Brain microvascular endothelial cell (primary cell): ENCODE results near the gene KMT2C.
"Not testable (repeated sequence)": the region's sequence is repeated elsewhere in the genome, so short reads cannot be mapped to it uniquely, and the experiment has no call there.

Experiments used
- DNase-seq: peaks from one replicate; pipeline ENCODE4 v3.0.0-alpha.2; 2020
- H3K27ac ChIP-seq: fragments of 250-450 bp; sonication (Bioruptor Pico); 2 replicates; pipeline ENCODE4 v1.5.1; 2020; ENCODE audit warnings: mild to moderate bottlenecking, moderate library complexity
- H3K27me3 ChIP-seq: fragments of 250-450 bp; sonication (Bioruptor Pico); replicated peaks from 2 replicates; pipeline ENCODE4 v1.5.1; 2020; ENCODE audit warnings: mild to moderate bottlenecking
- H3K36me3 ChIP-seq: fragments of 250-450 bp; sonication (Bioruptor Pico); replicated peaks from 2 replicates; pipeline ENCODE4 v1.5.1; 2020; ENCODE audit warnings: mild to moderate bottlenecking
- H3K4me3 ChIP-seq: 2 replicates; pipeline ENCODE4 v1.5.1; 2011; ENCODE audit warnings: low read depth, mild to moderate bottlenecking, control low read depth, low read length, moderate library complexity
- CTCF ChIP-seq: IDR thresholded peaks from 2 replicates; pipeline ENCODE4 v1.5.1; 2011; ENCODE audit warnings: low read depth, mild to moderate bottlenecking, moderate library complexity, low read length, control low read depth, inconsistent platforms; ENCODE audit errors: missing control alignments
- in situ Hi-C: cut with HindIII; loops from 2 replicates; pipeline ENCODE4 v1.10.0; 2017; ENCODE audit warnings: low sequenced_read_pairs, low pct_ligation_motif_present

KMT2C gene

GRCh38 chr7:152442330-152442835, 6.6 kb upstream of the KMT2C start:
- no peak for DNase-seq
- H3K36me3 ChIP-seq = no peaks in the 10 kb centered on the region
- no peak for TF ChIP-seq CTCF
- no peak overlapping the region for H3K27ac ChIP-seq
- H3K27me3 ChIP-seq = no peaks in the 10 kb centered on the region
- in situ Hi-C loops = no loop called here
- H3K4me3 ChIP-seq = no peak overlapping the region

- H3K4me3 ChIP-seq, in situ Hi-C loops, H3K36me3 ChIP-seq, H3K27ac ChIP-seq, H3K27me3 ChIP-seq, DNase-seq: not testable (repeated sequence)
Measured at GRCh38 chr7:152441810-152442209, 6.0 kb upstream of the KMT2C start.

- H3K27ac ChIP-seq, H3K4me3 ChIP-seq, in situ Hi-C loops, DNase-seq, H3K36me3 ChIP-seq, H3K27me3 ChIP-seq: not testable (repeated sequence)
Measured at GRCh38 chr7:152441168-152441567, 5.4 kb upstream of the KMT2C start.

GRCh38 chr7:152438017-152438416, 2.2 kb upstream of the KMT2C start:
- DNase-seq, H3K27ac ChIP-seq, in situ Hi-C loops, H3K36me3 ChIP-seq, H3K27me3 ChIP-seq, H3K4me3 ChIP-seq: not testable (repeated sequence)

- H3K27me3 ChIP-seq, H3K36me3 ChIP-seq, in situ Hi-C loops, DNase-seq: not testable (repeated sequence)
- Histone ChIP-seq H3K27ac (peak overlapping the region; percentile 82), H3K4me3 (peak overlapping the region; percentile 61)
Measured at GRCh38 chr7:152436931-152437575, 1.2 kb upstream of the KMT2C start.

DNA sequence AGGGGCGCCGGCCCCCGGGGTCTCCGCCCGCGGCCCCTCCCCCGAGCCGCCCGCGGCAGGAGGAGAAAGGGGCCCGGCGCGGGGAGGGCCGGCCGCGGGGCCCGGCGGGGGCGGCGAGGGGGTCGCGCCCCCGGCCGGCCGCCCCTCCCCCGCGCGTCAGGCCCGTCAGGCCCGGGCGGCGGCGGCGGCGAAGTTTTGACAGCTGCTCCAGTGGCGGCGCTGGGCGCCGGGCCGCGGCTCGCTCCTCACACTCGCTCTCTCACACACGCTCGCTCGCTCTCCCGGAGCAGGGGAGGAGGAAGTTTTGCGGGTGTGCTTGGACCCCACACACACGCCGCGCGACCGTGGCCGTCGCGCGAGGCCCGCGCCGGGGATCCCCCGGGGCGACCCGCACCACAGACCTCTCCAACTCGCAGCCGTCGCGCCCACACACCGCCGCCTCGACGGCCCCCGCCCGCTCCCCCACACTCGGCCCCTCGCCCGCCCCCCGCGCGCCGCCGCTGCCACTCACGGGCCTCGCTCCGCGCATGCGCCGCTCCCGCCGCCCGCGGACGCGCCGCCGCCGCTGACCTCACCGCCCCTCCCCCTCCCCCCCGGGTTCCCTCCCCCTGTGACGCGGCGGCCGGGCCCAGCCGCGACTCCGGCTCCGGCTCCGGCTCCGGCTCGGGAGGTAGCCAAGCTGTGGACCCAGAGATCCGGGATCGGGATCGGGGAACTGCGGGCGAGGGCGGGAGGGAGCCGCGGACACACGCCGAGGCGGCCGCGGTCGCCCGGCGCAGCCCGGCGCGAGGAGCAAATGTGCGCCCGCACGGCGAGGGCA, 518 bp upstream of the KMT2C start:
- no peak for TF ChIP-seq CTCF
- Histone ChIP-seq H3K4me3 (peak overlapping the region; percentile 70), H3K36me3 (no peaks in the 10 kb centered on the region), H3K27me3 (no peaks in the 10 kb centered on the region), H3K27ac (peak overlapping the region; percentile 93)
- DNase-seq = peak; percentile 87
- in situ Hi-C loops = no loop called here

- DNase-seq = peak; percentile 61
- Histone ChIP-seq H3K27ac (peak overlapping the region; percentile 71), H3K4me3 (peak overlapping the region; percentile 72)
- in situ Hi-C loops, H3K36me3 ChIP-seq, H3K27me3 ChIP-seq: not testable (repeated sequence)
Measured at GRCh38 chr7:152434511-152435383, 1.1 kb downstream of the KMT2C start.

GRCh38 chr7:152433721-152434490, 1.9 kb downstream of the KMT2C start:
- H3K36me3 ChIP-seq, in situ Hi-C loops, DNase-seq, H3K27me3 ChIP-seq: not testable (repeated sequence)
- H3K27ac ChIP-seq = peak overlapping the region; percentile 71
- H3K4me3 ChIP-seq = peak overlapping the region; percentile 72

DNA sequence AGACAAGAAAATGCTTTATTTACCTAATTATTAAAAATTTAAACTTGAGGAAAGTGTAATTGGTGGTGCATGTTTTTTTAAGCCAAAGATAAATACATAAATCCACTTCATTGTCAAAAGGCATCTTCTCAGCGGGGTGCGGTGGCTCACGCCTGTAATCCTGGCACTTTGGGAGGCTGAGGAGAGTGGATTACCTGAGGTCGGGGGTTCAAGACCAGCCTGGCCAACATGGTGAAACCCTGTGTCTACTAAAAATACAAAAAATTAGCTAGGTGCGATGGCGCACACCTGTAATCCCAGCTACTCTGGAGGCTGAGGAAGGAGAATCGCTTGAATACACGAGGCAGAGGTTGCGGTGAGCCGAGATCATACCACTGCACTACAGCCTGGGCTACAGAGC, 3.1 kb downstream of the KMT2C start:
- H3K27me3 ChIP-seq, H3K27ac ChIP-seq, DNase-seq, in situ Hi-C loops, H3K36me3 ChIP-seq, H3K4me3 ChIP-seq: not testable (repeated sequence)
